BE2C (cell line): ENCODE results near the gene KDM2B.

Experiments used
- DNase-seq: peaks from one replicate; pipeline ENCODE4 v3.0.0-alpha.2; 2020
- H3K27me3 ChIP-seq: fragments of 250-450 bp; sonication (Bioruptor Pico); 2 replicates; pipeline ENCODE4 v1.5.1; 2020; ENCODE audit warnings: mild to moderate bottlenecking
- H3K36me3 ChIP-seq: fragments of 250-450 bp; sonication (Bioruptor Pico); 2 replicates; pipeline ENCODE4 v1.5.1; 2020; ENCODE audit warnings: mild to moderate bottlenecking
- H3K4me1 ChIP-seq: fragments of 250-450 bp; sonication (Bioruptor Pico); 2 replicates; pipeline ENCODE4 v1.5.1; 2020
- H3K4me3 ChIP-seq: 2 replicates; pipeline ENCODE4 v1.5.1; 2011; ENCODE audit warnings: low read depth, low read length
- H3K9me3 ChIP-seq: fragments of 250-450 bp; sonication (Bioruptor Pico); 2 replicates; pipeline ENCODE4 v1.5.1; 2020
- CTCF ChIP-seq: IDR thresholded peaks from 2 replicates; pipeline ENCODE4 v1.5.1; 2012; ENCODE audit warnings: mild to moderate bottlenecking, low read depth, low read length

The KDM2B gene

GRCh38 chr12:121438905-121439304 lies 141.9 kb downstream of the KDM2B start:
- no peak overlapping the region for H3K4me3 ChIP-seq
- no peak for TF ChIP-seq CTCF
- H3K27me3 ChIP-seq: no peaks in the 10 kb centered on the region
- H3K36me3 ChIP-seq: peaks cover 75% of the 10 kb centered on the region
- no peaks in the 10 kb centered on the region; the same call in 1 of the 2 replicates for H3K9me3 ChIP-seq
- no peaks in the 10 kb centered on the region for H3K4me1 ChIP-seq
- no peak for DNase-seq

- Histone ChIP-seq H3K4me3 (no peak overlapping the region), H3K27me3 (no peaks in the 10 kb centered on the region), H3K4me1 (no peaks in the 10 kb centered on the region), H3K9me3 (no peaks in the 10 kb centered on the region; the same call in 1 of the 2 replicates), H3K36me3 (peaks cover 81% of the 10 kb centered on the region)
- TF ChIP-seq CTCF: no peak
- DNase-seq: no peak
Measured at GRCh38 chr12:121436706-121437105, 144.1 kb downstream of the KDM2B start.

- no peaks in the 10 kb centered on the region for H3K4me1 ChIP-seq
- no peaks in the 10 kb centered on the region for H3K27me3 ChIP-seq
- H3K9me3 ChIP-seq: no peaks in the 10 kb centered on the region; the same call in 1 of the 2 replicates
- DNase-seq: no peak
- no peak overlapping the region for H3K4me3 ChIP-seq
- H3K36me3 ChIP-seq: peaks cover 81% of the 10 kb centered on the region
- no peak for TF ChIP-seq CTCF
Measured at GRCh38 chr12:121432740-121433480, 147.9 kb downstream of the KDM2B start.

GRCh38 chr12:121430833-121431415 lies 149.9 kb downstream of the KDM2B start:
- TF ChIP-seq CTCF: no peak
- DNase-seq: no peak
- no peak overlapping the region for H3K4me3 ChIP-seq
- peaks cover 84% of the 10 kb centered on the region for H3K36me3 ChIP-seq
- no peaks in the 10 kb centered on the region for H3K4me1 ChIP-seq
- H3K27me3 ChIP-seq: no peaks in the 10 kb centered on the region
- H3K9me3 ChIP-seq: no peaks in the 10 kb centered on the region

- no peak for TF ChIP-seq CTCF
- no peak for DNase-seq
- Histone ChIP-seq H3K4me1 (no peaks in the 10 kb centered on the region), H3K36me3 (peaks cover 81% of the 10 kb centered on the region), H3K9me3 (no peaks in the 10 kb centered on the region), H3K4me3 (no peak overlapping the region), H3K27me3 (no peaks in the 10 kb centered on the region)
Measured at GRCh38 chr12:121428883-121429282, 151.9 kb downstream of the KDM2B start.

- TF ChIP-seq CTCF: no peak
- H3K9me3 ChIP-seq: no peaks in the 10 kb centered on the region
- no peaks in the 10 kb centered on the region for H3K27me3 ChIP-seq
- DNase-seq: no peak
- H3K4me1 ChIP-seq: no peaks in the 10 kb centered on the region
- H3K4me3 ChIP-seq: no peak overlapping the region
- peaks cover 81% of the 10 kb centered on the region for H3K36me3 ChIP-seq
Measured at GRCh38 chr12:121427556-121428050, 153.2 kb downstream of the KDM2B start.
